ENCODE measurements around the gene HRCT1. TPM values are rescaled to one million over a fixed set of nuclear protein-coding genes. Genes with fewer than 3 reads are reported as not detected.
"Not testable (repeated sequence)": the region's sequence is repeated elsewhere in the genome, so short reads cannot be mapped to it uniquely, and the experiment has no call there.

The HRCT1 gene
- total and polyA plus RNA-seq, 10 donors: 0.52 to 2.5 (median 0.91) TPM; not detected in 4

DNA sequence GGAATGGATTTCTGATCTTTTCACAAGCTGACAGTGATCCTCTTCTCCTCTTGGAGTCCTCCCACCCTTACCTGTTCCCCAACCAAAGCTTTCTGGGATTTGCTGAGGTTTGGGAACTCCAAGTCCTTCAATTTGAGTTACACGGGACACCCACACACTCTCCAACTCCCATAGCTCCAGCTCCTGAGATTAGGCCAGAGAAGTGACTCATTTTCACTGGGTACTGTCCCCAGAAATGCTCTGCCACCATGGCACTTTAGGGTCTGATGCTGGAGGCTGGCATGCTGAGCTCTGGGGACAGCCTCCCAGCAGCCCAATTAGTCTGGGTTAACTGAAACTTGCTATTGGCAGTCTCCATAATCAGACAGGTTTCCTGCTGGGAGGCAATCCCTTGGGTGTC, 14.0 kb upstream of the HRCT1 start:
- WGBS, 5 donors: 88 to 100% (median 93%) methylated on average over 1 of the region's 1 CpG
- Histone ChIP-seq H3K4me1 (no peaks in the 10 kb centered on the region), H3K27me3 (replicated peaks in 1 of 7) (peaks cover 0 to 37% (median 0%) of the 10 kb centered on the region in 7 donors), H3K36me3 (no peaks in the 10 kb centered on the region), H3K9me3 (no peaks in the 10 kb centered on the region), H3K27ac (no peak overlapping the region), H3K4me3 (no peak overlapping the region)
- intact Hi-C loops (cut with DNase I; ENCODE audit: low total_unique reads): loop anchor here (10.0 kb wide), 1 partner anchor 47 kb away; no protein-coding TSS in a partner anchor
- no peak for TF ChIP-seq POLR2A (IDR thresholded peaks at IDR 0.05)
- no peak for TF ChIP-seq CTCF (IDR thresholded peaks at IDR 0.05 in 8 of 11, conservative IDR thresholded peaks at IDR 0.05 in 3 of 11)
- no peak for TF ChIP-seq POLR2AphosphoS5 (IDR thresholded peaks at IDR 0.05)
- DNase-seq: no peak

- WGBS, 5 donors: 93 to 97% (median 95%) methylated on average over 2 of the region's 2 CpGs
- intact Hi-C loops (cut with DNase I; ENCODE audit: low total_unique reads): loop anchor here (10.0 kb wide), 1 partner anchor 52 kb away; no protein-coding TSS in a partner anchor
- peaks cover 0 to 46% (median 0%) of the 10 kb centered on the region in 7 donors for H3K27me3 ChIP-seq (replicated peaks in 1 of 7)
- no peak for DNase-seq
- no peaks in the 10 kb centered on the region for H3K36me3 ChIP-seq
- no peak overlapping the region for H3K4me3 ChIP-seq
- H3K4me1 ChIP-seq: no peaks in the 10 kb centered on the region
- H3K9me3 ChIP-seq: no peaks in the 10 kb centered on the region
- H3K27ac ChIP-seq: no peak overlapping the region
- TF ChIP-seq POLR2AphosphoS5 (IDR thresholded peaks at IDR 0.05): no peak
- TF ChIP-seq POLR2A (IDR thresholded peaks at IDR 0.05): no peak
- no peak for TF ChIP-seq CTCF (IDR thresholded peaks at IDR 0.05 in 8 of 11, conservative IDR thresholded peaks at IDR 0.05 in 3 of 11)
Observed at GRCh38 chr9:35896570-35896969, 9.4 kb upstream of the HRCT1 start.

DNA sequence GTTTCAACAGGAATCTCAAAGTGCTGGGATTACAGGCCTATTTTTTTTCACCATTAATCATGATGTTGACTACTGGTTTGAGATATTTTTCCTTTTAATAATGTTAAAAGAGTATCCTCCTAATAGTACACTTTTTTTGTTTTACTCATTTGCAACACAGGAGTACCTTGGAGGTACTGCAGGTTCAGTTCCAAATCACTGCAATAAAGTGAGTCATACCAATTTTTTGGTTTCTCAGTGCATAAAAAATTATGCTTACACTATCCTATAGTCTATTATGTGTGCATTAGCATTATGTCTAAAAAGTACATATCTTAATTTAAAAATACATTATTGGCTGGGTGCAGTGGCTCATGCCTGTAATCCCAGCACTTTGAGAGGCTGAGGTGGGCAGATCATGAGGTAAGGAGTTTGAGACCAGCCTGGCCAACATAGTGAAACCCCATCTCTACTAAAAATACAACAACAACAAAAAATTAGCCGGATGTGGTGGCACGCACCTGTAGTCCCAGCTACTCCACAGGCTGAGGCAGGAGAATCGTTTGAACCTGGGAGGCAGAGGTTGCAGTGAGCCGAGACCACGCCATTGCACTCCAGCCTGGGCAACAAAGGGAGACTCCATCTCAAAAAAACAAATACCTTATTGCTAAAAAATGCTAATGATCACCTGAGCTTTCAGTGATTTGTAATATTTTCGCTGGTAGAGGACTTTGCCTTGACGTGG, 8.5 kb upstream of the HRCT1 start:
- not testable (repeated sequence) for H3K9me3 ChIP-seq, H3K4me1 ChIP-seq, DNase-seq, H3K27ac ChIP-seq, H3K4me3 ChIP-seq, H3K36me3 ChIP-seq
- intact Hi-C loops (cut with DNase I; ENCODE audit: low total_unique reads): loop anchor here (10.0 kb wide), 1 partner anchor 53 kb away; no protein-coding TSS in a partner anchor
- H3K27me3 ChIP-seq (replicated peaks in 1 of 7): peaks cover 0 to 42% (median 0%) of the 10 kb centered on the region in 7 donors
- 83 to 91% (median 89%) methylated on average over 7 of the region's 7 CpGs for WGBS, 5 donors

- no peak overlapping the region for H3K27ac ChIP-seq
- H3K4me1 ChIP-seq: peaks cover 3 to 7% (median 5%) of the 10 kb centered on the region in 6 donors
- no peak for TF ChIP-seq CTCF (IDR thresholded peaks at IDR 0.05 in 8 of 11, conservative IDR thresholded peaks at IDR 0.05 in 3 of 11)
- no peak for TF ChIP-seq POLR2AphosphoS5 (IDR thresholded peaks at IDR 0.05)
- TF ChIP-seq POLR2A (IDR thresholded peaks at IDR 0.05): no peak
- H3K9me3 ChIP-seq: no peaks in the 10 kb centered on the region
- intact Hi-C loops (cut with DNase I; ENCODE audit: low total_unique reads): loop anchor here (10.0 kb wide), 1 partner anchor 54 kb away; no protein-coding TSS in a partner anchor
- no peaks in the 10 kb centered on the region for H3K36me3 ChIP-seq
- no peak for DNase-seq
- peaks cover 0 to 40% (median 0%) of the 10 kb centered on the region in 7 donors for H3K27me3 ChIP-seq (replicated peaks in 1 of 7)
- H3K4me3 ChIP-seq: no peak overlapping the region
Observed at GRCh38 chr9:35898337-35898736, 7.7 kb upstream of the HRCT1 start.

Data from spleen (tissue), 11 donors.